SK-N-SH (cell line): ENCODE data around the gene PRRC2B. TPM values are rescaled to one million over a fixed set of nuclear protein-coding genes. Genes with fewer than 3 reads are reported as not detected.

Experiments
- CTCF ChIA-PET: fragments of 300-600, 350-600 bp; formaldehyde crosslinking; extraction: SDS; loops from one replicate; lab custom pipeline; 2021; lab: Yijun Ruan, JAX
- POLR2A ChIA-PET: fragments of 350-600 bp; sonication (Branson Sonifier 250); formaldehyde crosslinking; extraction: SDS; loops from one replicate; lab custom pipeline; 2020; ENCODE audit warnings: antibody characterized with exemption, inconsistent platforms; lab: Yijun Ruan, JAX
- DNase-seq: peaks from one replicate; pipeline ENCODE4 v3.0.0; 2012
- H2AFZ ChIP-seq: fragments of 200-600 bp; sonication (generic); 2 replicates; pipeline ENCODE4 v1.8.1; 2016; ENCODE audit warnings: antibody characterized with exemption, mild to moderate bottlenecking, low read depth
- H3F3A ChIP-seq: fragments of 200-600 bp; sonication (generic); replicated peaks from 2 replicates; pipeline ENCODE3; 2016; ENCODE audit warnings: antibody characterized with exemption, mild to moderate bottlenecking; ENCODE audit not compliant: insufficient read depth
- H3K27ac ChIP-seq, 2 experiments: fragments of 200-500 bp in 1 of 2; fragments of 200-600 bp in 1 of 2; sonication (Bioruptor generic) in 1 of 2; sonication (generic), shearing (Covaris generic) in 1 of 2; 2 replicates each; pipeline versions ENCODE4 v1.5.1 to v1.6.1; 2014 to 2016; ENCODE audit warnings: low read depth in 2 of 2, inconsistent platforms in 1 of 2, low read length in 1 of 2, mild to moderate bottlenecking in 1 of 2, mixed read lengths in 1 of 2
- H3K27me3 ChIP-seq: fragments of 200-600 bp; sonication (generic), shearing (Covaris generic); 2 replicates; pipeline ENCODE4 v1.6.1; 2016; ENCODE audit warnings: mixed run types; ENCODE audit not compliant: insufficient read depth
- H3K36me3 ChIP-seq, 2 experiments: fragments of 200-500 bp in 1 of 2; fragments of 200-600 bp in 1 of 2; sonication (Bioruptor generic) in 1 of 2; sonication (generic) in 1 of 2; replicated peaks in 1 of 2; 2 replicates each; pipeline versions ENCODE3 to v1.5.1; 2014 to 2016; ENCODE audit warnings: low read length in 1 of 2, mild to moderate bottlenecking in 1 of 2; ENCODE audit not compliant: insufficient read depth in 2 of 2, control insufficient read depth in 1 of 2
- H3K4me1 ChIP-seq, 2 experiments: fragments of 200-500 bp in 1 of 2; fragments of 200-600 bp in 1 of 2; sonication (Bioruptor generic) in 1 of 2; sonication (generic), shearing (Covaris generic) in 1 of 2; 2 replicates each; pipeline versions ENCODE4 v1.5.1 to v1.6.1; 2014 to 2016; ENCODE audit warnings: low read depth in 1 of 2, low read length in 1 of 2, mixed run types in 1 of 2; ENCODE audit not compliant: insufficient read depth in 2 of 2, control insufficient read depth in 1 of 2
- H3K4me2 ChIP-seq: fragments of 200-600 bp; sonication (generic), shearing (Covaris generic); 2 replicates; pipeline ENCODE4 v1.6.1; 2017; ENCODE audit warnings: mixed run types
- H3K4me3 ChIP-seq, 2 experiments: fragments of 200-500 bp in 1 of 2; fragments of 200-600 bp in 1 of 2; sonication (Bioruptor generic) in 1 of 2; sonication (generic), shearing (Covaris generic) in 1 of 2; 2 replicates each; pipeline versions ENCODE4 v1.5.1 to v1.8.1; 2014 to 2016; ENCODE audit warnings: low read depth in 2 of 2, inconsistent platforms in 1 of 2, low read length in 1 of 2, mild to moderate bottlenecking in 1 of 2, mixed read lengths in 1 of 2, moderate library complexity in 1 of 2
- H3K79me2 ChIP-seq: fragments of 200-600 bp; sonication (generic); 2 replicates; pipeline ENCODE4 v1.8.1; 2017; ENCODE audit warnings: mild to moderate bottlenecking; ENCODE audit not compliant: insufficient read depth
- H3K9ac ChIP-seq: fragments of 200-600 bp; sonication (generic); 2 replicates; pipeline ENCODE4 v1.6.1; 2017; ENCODE audit warnings: mixed run types
- H3K9me2 ChIP-seq: fragments of 200-600 bp; sonication (generic); 2 replicates; pipeline ENCODE4 v1.6.1; 2017; ENCODE audit warnings: mixed run types
- H3K9me3 ChIP-seq: fragments of 200-600 bp; sonication (generic); 2 replicates; pipeline ENCODE4 v1.6.1; 2017; ENCODE audit warnings: mixed run types, mild to moderate bottlenecking, moderate library complexity
- H4K20me1 ChIP-seq: fragments of 200-600 bp; sonication (generic); 2 replicates; pipeline ENCODE4 v1.6.1; 2017; ENCODE audit warnings: mild to moderate bottlenecking, mixed run types; ENCODE audit not compliant: insufficient read depth
- ELF1 ChIP-seq: IDR thresholded peaks from 2 replicates; pipeline ENCODE4 v1.4.0; 2012
- EP300 ChIP-seq, 2 experiments: IDR thresholded peaks; 2 replicates each; pipeline versions ENCODE4 v1.4.0 to v1.6.1; 2012; ENCODE audit warnings: borderline replicate concordance in 1 of 2, low read depth in 1 of 2, low read length in 1 of 2
- FOSL2 ChIP-seq: IDR thresholded peaks from 2 replicates; pipeline ENCODE4 v1.4.0; 2012; ENCODE audit warnings: low read depth, mild to moderate bottlenecking, moderate library complexity, borderline replicate concordance
- FOXJ3 ChIP-seq: sonication (generic); formaldehyde crosslinking; IDR thresholded peaks from 2 replicates; pipeline ENCODE4 v1.5.1; 2020; ENCODE audit warnings: mild to moderate bottlenecking, missing genetic modification reagents
- FOXM1 ChIP-seq: IDR thresholded peaks from 2 replicates; pipeline ENCODE4 v1.4.0; 2012; ENCODE audit warnings: low read depth, mild to moderate bottlenecking
- JUND ChIP-seq: IDR thresholded peaks from 2 replicates; pipeline ENCODE4 v1.4.0; 2012
- POLR2AphosphoS5 ChIP-seq: IDR thresholded peaks from 2 replicates; pipeline ENCODE4 v1.6.1; 2012; ENCODE audit warnings: low read depth, low read length
- RAD21 ChIP-seq: IDR thresholded peaks from 2 replicates; pipeline ENCODE4 v1.6.1; 2012; ENCODE audit warnings: mild to moderate bottlenecking, low read length
- RFX5 ChIP-seq: IDR thresholded peaks from 2 replicates; pipeline ENCODE4 v1.6.1; 2012; ENCODE audit warnings: mild to moderate bottlenecking, improper control_type of control experiment, low read length
- RXRA ChIP-seq: IDR thresholded peaks from 2 replicates; pipeline ENCODE4 v1.4.0; 2012; ENCODE audit warnings: low read depth, mild to moderate bottlenecking, borderline replicate concordance
- SIN3A ChIP-seq: IDR thresholded peaks from 2 replicates; pipeline ENCODE4 v1.6.1; 2012; ENCODE audit warnings: low read depth, mild to moderate bottlenecking, low read length, moderate library complexity, borderline replicate concordance
- SMC3 ChIP-seq: IDR thresholded peaks from 2 replicates; pipeline ENCODE4 v1.6.1; 2012; ENCODE audit warnings: low read depth, low read length, improper control_type of control experiment
- TEAD4 ChIP-seq: IDR thresholded peaks from 2 replicates; pipeline ENCODE4 v1.4.0; 2012; ENCODE audit warnings: mild to moderate bottlenecking, borderline replicate concordance; ENCODE audit not compliant: insufficient read depth
- WGBS: methylation state at CpG from one replicate; pipeline ENCODE4 v1.1.6; 2017; ENCODE audit warnings: low lambda C conversion rate; 5-methylcytosine and 5-hydroxymethylcytosine counted together
- polyA plus RNA-seq, 3 experiments: library from polyadenylated mRNA; depleted of rRNA; stranded (reverse); fragments of >200 nt; gene quantifications; 2 replicates each; pipeline ENCODE4 v1.2.3, GENCODE V29; 2012
- TF ChIP-seq, protein P1 (sequence below): IDR thresholded peaks from 2 replicates; pipeline ENCODE4 v1.6.1; 2012; ENCODE audit warnings: mild to moderate bottlenecking, low read depth, low read length, moderate library complexity
- TF ChIP-seq, protein P2 (sequence below): fragments of 200-600 bp; sonication (generic); IDR thresholded peaks from 2 replicates; pipeline ENCODE4 v1.6.1; 2017; ENCODE audit warnings: antibody characterized with exemption, mild to moderate bottlenecking, moderate library complexity

Gene PRRC2B
- polyA plus RNA-seq, 1 of the 3 experiments (the other 2 are of a cell fraction), result 26.3 TPM

GRCh38 chr9:131525643-131526565 is 132.0 kb downstream of the PRRC2B start:
- no peaks in the 10 kb centered on the region for H3K9me2 ChIP-seq
- H3F3A ChIP-seq, result no peaks in the 10 kb centered on the region
- 91% methylated on average over 19 of the region's 19 CpGs for WGBS
- H3K27me3 ChIP-seq, result no peaks in the 10 kb centered on the region
- peaks cover 14% of the 10 kb centered on the region; the same call in 1 of the 2 replicates for H3K79me2 ChIP-seq
- no peaks in the 10 kb centered on the region for H4K20me1 ChIP-seq
- H2AFZ ChIP-seq, result no peak overlapping the region
- no peaks in the 10 kb centered on the region for H3K9me3 ChIP-seq
- ChIA-PET CTCF (interaction anchor here (0.9 kb wide), 1 partner anchor 22 kb away, joined by 4 read pairs; no protein-coding TSS in a partner anchor), POLR2A (no interaction called here)
- H3K4me3 ChIP-seq, result no peak overlapping the region
- no peak for DNase-seq
- peaks cover 5 to 62% of the 10 kb centered on the region in 2 experiments for H3K36me3 ChIP-seq
- no peak for TF ChIP-seq RFX5
- no peak for TF ChIP-seq FOXM1
- TF ChIP-seq RAD21, result no peak
- TF ChIP-seq EP300 (IDR thresholded peaks at IDR 0.05; ENCODE audit: borderline replicate concordance in 1 of 2, low read depth in 1 of 2, low read length in 1 of 2), result no peak
- TF ChIP-seq, protein P1, sequence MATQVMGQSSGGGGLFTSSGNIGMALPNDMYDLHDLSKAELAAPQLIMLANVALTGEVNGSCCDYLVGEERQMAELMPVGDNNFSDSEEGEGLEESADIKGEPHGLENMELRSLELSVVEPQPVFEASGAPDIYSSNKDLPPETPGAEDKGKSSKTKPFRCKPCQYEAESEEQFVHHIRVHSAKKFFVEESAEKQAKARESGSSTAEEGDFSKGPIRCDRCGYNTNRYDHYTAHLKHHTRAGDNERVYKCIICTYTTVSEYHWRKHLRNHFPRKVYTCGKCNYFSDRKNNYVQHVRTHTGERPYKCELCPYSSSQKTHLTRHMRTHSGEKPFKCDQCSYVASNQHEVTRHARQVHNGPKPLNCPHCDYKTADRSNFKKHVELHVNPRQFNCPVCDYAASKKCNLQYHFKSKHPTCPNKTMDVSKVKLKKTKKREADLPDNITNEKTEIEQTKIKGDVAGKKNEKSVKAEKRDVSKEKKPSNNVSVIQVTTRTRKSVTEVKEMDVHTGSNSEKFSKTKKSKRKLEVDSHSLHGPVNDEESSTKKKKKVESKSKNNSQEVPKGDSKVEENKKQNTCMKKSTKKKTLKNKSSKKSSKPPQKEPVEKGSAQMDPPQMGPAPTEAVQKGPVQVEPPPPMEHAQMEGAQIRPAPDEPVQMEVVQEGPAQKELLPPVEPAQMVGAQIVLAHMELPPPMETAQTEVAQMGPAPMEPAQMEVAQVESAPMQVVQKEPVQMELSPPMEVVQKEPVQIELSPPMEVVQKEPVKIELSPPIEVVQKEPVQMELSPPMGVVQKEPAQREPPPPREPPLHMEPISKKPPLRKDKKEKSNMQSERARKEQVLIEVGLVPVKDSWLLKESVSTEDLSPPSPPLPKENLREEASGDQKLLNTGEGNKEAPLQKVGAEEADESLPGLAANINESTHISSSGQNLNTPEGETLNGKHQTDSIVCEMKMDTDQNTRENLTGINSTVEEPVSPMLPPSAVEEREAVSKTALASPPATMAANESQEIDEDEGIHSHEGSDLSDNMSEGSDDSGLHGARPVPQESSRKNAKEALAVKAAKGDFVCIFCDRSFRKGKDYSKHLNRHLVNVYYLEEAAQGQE, result no peak
- TF ChIP-seq FOXJ3 (CRISPR knock-in tag), result no peak
- TF ChIP-seq SIN3A, result no peak
- no peak for TF ChIP-seq FOSL2
- no peak for TF ChIP-seq SMC3
- TF ChIP-seq ELF1, result no peak
- no peak for TF ChIP-seq RXRA
- TF ChIP-seq TEAD4, result no peak
- no peak for TF ChIP-seq JUND
- no peak overlapping the region for H3K9ac ChIP-seq
- H3K4me2 ChIP-seq, result no peak overlapping the region
- H3K27ac ChIP-seq, result no peak overlapping the region
- peaks cover 0 to 9% of the 10 kb centered on the region in 2 experiments; a peak in 1 of 4 replicates for H3K4me1 ChIP-seq

DNA sequence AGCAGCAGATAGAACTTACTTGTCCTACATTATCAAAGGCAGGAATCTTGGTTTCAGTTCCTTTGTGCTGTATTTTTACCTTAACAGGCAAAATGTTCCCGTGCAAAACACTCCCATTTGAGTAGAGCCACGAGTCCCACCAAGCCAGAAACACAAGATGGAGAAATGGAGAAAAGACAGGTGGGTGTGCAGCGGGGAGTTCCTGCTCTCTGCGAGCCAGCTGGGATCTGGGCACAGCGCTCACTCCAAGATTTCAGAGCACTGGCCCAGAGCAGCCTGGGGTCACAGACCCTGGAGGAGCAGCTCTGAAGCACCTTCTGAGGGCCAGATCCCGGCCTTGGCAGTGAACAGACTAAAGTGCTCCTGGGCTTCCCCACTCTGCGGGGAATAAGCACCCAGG is 134.3 kb downstream of the PRRC2B start:
- H3K4me3 ChIP-seq, result no peak overlapping the region
- WGBS, result 90% methylated on average over 7 of the region's 7 CpGs
- H3K9me2 ChIP-seq, result no peaks in the 10 kb centered on the region
- no peaks in the 10 kb centered on the region for H4K20me1 ChIP-seq
- H3K4me1 ChIP-seq, result peaks cover 0 to 12% of the 10 kb centered on the region in 2 experiments; a peak in 1 of 4 replicates
- H3F3A ChIP-seq, result no peaks in the 10 kb centered on the region
- no peak overlapping the region for H3K9ac ChIP-seq
- no peaks in the 10 kb centered on the region for H3K27me3 ChIP-seq
- H3K4me2 ChIP-seq, result no peak overlapping the region
- no peak overlapping the region for H2AFZ ChIP-seq
- peaks cover 5 to 45% of the 10 kb centered on the region in 2 experiments for H3K36me3 ChIP-seq
- ChIA-PET CTCF (interaction anchor here (0.8 to 1.9 kb wide), 2 partner anchors 178 to 203 kb away, joined by 3 to 8 read pairs; no protein-coding TSS in a partner anchor), POLR2A (no interaction called here)
- TF ChIP-seq TEAD4 (no peak), POLR2AphosphoS5 (no peak)
- TF ChIP-seq, protein P2, sequence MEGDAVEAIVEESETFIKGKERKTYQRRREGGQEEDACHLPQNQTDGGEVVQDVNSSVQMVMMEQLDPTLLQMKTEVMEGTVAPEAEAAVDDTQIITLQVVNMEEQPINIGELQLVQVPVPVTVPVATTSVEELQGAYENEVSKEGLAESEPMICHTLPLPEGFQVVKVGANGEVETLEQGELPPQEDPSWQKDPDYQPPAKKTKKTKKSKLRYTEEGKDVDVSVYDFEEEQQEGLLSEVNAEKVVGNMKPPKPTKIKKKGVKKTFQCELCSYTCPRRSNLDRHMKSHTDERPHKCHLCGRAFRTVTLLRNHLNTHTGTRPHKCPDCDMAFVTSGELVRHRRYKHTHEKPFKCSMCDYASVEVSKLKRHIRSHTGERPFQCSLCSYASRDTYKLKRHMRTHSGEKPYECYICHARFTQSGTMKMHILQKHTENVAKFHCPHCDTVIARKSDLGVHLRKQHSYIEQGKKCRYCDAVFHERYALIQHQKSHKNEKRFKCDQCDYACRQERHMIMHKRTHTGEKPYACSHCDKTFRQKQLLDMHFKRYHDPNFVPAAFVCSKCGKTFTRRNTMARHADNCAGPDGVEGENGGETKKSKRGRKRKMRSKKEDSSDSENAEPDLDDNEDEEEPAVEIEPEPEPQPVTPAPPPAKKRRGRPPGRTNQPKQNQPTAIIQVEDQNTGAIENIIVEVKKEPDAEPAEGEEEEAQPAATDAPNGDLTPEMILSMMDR, result no peak
- DNase-seq, result no peak
- H3K27ac ChIP-seq, result no peak overlapping the region
- H3K79me2 ChIP-seq, result peaks cover 16% of the 10 kb centered on the region; the same call in 1 of the 2 replicates
- no peaks in the 10 kb centered on the region for H3K9me3 ChIP-seq
